Tibial artery (tissue), 4 donors: ENCODE results near the gene PKD2.

Experiments used
- DNase-seq, 2 donors: peaks; one replicate each; pipeline ENCODE4 v3.0.0-alpha.2; 2019
- H3K27ac ChIP-seq, 2 donors: fragments of 200-600 bp; sonication (generic) in 1 of 2; 1 replicate in 1 of 2; 2 replicates in 1 of 2; pipeline ENCODE4 v1.5.1; 2018 to 2019; ENCODE audit warnings: mild to moderate bottlenecking in 1 of 2
- H3K27me3 ChIP-seq, 2 donors: fragments of 200-600 bp; sonication (generic) in 1 of 2; one replicate each; pipeline versions ENCODE4 v1.5.1 to v1.6.0; 2016 to 2019
- H3K36me3 ChIP-seq, 3 donors: fragments of 200-600 bp; sonication (generic) in 2 of 3; one replicate each; pipeline ENCODE4 v1.5.1; 2016 to 2019; ENCODE audit warnings: mild to moderate bottlenecking in 2 of 3
- H3K4me1 ChIP-seq, 4 donors: fragments of 200-600 bp; sonication (generic) in 2 of 4; 1 replicate in 3 of 4; 2 replicates in 1 of 4; pipeline ENCODE4 v1.5.1; 2016 to 2019
- H3K4me3 ChIP-seq, 2 donors: fragments of 200-600 bp; sonication (generic) in 1 of 2; 1 replicate in 1 of 2; 2 replicates in 1 of 2; pipeline ENCODE4 v1.5.1; 2018 to 2019; ENCODE audit warnings: mild to moderate bottlenecking in 2 of 2
- H3K9me3 ChIP-seq, 3 donors: fragments of 200-600 bp; sonication (generic) in 1 of 3; one replicate each; pipeline ENCODE4 v1.5.1; 2016 to 2019
- intact Hi-C: fragments of 100-400 bp; cut with DNase I; formaldehyde crosslinking; loops from one replicate; pipeline ENCODE4 v1.15.0; 2023; ENCODE audit warnings: low total_unique reads
- TF ChIP-seq, protein P1 (sequence below), 2 experiments: fragments of 200-600 bp in 1 of 2; fragments of 450-650 bp in 1 of 2; IDR thresholded peaks; one replicate each; pipeline ENCODE4 v1.5.1; 2017 to 2019; ENCODE audit warnings: antibody characterized with exemption in 2 of 2, mild to moderate bottlenecking in 1 of 2, moderate library complexity in 1 of 2

PKD2 gene

DNA sequence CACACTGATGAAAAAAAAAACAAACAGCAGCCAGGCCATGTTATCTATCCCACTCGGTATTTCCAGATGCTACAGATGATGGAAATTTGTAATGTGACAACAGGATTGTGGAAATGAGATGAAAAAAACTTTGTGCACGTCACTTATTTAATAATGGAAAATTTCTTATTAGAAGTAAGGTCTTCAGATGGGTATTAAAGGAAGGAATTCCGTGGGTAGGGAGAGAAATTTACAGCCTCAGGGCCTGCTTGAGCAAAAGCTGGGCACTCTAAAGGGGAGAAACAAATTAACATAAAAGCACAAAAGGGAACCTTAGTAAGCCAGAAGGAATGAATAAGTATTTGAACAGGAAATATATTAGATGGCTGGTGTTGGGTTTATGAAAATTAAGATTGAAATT is 4.2 kb upstream of the PKD2 start:
- H3K9me3 ChIP-seq, result no peaks in the 10 kb centered on the region
- peak overlapping the region; percentile 96 to 99 for H3K27ac ChIP-seq
- peaks cover 0 to 51% (median 30%) of the 10 kb centered on the region in 4 donors for H3K4me1 ChIP-seq
- no peak for DNase-seq
- H3K4me3 ChIP-seq, result no peak overlapping the region
- TF ChIP-seq, protein P1, sequence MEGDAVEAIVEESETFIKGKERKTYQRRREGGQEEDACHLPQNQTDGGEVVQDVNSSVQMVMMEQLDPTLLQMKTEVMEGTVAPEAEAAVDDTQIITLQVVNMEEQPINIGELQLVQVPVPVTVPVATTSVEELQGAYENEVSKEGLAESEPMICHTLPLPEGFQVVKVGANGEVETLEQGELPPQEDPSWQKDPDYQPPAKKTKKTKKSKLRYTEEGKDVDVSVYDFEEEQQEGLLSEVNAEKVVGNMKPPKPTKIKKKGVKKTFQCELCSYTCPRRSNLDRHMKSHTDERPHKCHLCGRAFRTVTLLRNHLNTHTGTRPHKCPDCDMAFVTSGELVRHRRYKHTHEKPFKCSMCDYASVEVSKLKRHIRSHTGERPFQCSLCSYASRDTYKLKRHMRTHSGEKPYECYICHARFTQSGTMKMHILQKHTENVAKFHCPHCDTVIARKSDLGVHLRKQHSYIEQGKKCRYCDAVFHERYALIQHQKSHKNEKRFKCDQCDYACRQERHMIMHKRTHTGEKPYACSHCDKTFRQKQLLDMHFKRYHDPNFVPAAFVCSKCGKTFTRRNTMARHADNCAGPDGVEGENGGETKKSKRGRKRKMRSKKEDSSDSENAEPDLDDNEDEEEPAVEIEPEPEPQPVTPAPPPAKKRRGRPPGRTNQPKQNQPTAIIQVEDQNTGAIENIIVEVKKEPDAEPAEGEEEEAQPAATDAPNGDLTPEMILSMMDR (IDR thresholded peaks at IDR 0.05), result no peak
- no peaks in the 10 kb centered on the region for H3K27me3 ChIP-seq
- intact Hi-C loops, result no loop called here
- H3K36me3 ChIP-seq, result no peaks in the 10 kb centered on the region

DNA sequence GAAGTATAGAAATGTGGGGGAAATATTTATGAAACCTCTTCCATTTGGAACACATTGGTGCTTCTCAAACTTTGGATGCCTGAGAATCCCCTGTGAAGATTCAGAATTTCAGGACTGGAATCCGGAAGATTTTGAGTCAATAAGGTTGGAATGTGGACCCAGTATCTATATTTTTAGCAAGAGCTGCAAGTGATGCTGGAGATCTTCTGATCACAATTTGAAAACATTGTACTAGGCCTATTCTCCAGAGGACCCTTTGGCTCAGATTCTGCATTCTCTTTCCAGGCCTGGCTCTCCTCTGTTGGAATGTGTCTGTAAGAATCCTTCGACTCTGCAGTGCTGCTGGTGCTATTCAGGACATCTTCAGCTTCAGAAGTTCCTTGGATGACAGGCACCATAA is 2.4 kb upstream of the PKD2 start:
- peaks cover 0 to 58% (median 30%) of the 10 kb centered on the region in 4 donors for H3K4me1 ChIP-seq
- H3K27me3 ChIP-seq, result no peaks in the 10 kb centered on the region
- H3K4me3 ChIP-seq, result no peak overlapping the region
- H3K9me3 ChIP-seq, result no peaks in the 10 kb centered on the region
- TF ChIP-seq, protein P1 (IDR thresholded peaks at IDR 0.05), result no peak
- H3K27ac ChIP-seq, result peak overlapping the region; percentile 96 to 99
- intact Hi-C loops, result no loop called here
- no peaks in the 10 kb centered on the region for H3K36me3 ChIP-seq
- peak; percentile 74 to 77 for DNase-seq

DNA sequence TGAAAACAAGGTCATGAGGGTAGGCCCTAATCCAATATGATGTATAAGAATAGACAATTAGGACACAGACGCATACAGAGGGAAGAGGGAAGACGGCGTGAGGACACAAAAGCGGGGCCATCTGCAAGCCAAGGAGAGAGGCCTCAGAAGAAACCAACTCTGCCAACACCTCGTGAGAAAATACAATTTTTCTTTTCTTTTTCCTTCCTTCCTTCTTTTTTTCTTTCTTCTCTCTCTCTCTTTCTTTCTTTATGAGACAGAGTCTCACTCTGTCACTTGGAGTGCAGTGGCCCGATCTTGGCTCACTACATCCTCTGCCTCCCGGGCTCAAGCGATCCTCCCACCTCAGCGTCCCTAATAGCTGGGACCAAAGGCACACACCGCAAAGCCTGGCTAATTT is 1.5 kb upstream of the PKD2 start:
- no peak for DNase-seq
- TF ChIP-seq, protein P1 (IDR thresholded peaks at IDR 0.05), result no peak
- no peaks in the 10 kb centered on the region for H3K36me3 ChIP-seq
- H3K9me3 ChIP-seq, result no peaks in the 10 kb centered on the region
- no peak overlapping the region for H3K4me3 ChIP-seq
- intact Hi-C loops, result no loop called here
- peaks cover 0 to 67% (median 36%) of the 10 kb centered on the region in 4 donors for H3K4me1 ChIP-seq
- no peaks in the 10 kb centered on the region for H3K27me3 ChIP-seq
- H3K27ac ChIP-seq, result peak overlapping the region; percentile 96 to 99

DNA sequence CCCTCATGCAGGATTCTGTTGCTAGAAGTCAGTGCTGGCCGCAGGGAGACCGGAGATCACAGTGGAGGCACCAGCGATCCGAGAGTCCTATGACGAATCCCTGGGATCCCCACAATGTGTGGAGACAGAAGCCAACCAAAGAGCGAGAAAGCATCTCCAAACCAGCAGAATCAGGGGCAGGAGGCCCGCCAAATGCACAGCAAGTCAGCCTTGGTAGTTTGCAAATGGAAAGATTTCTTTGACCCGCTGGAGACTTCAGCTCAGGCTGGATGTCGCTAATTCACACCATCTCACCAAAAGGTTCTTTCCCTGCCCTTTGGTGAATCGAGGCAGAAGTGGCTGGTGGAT is 505 bp upstream of the PKD2 start:
- intact Hi-C loops, result no loop called here
- no peaks in the 10 kb centered on the region for H3K36me3 ChIP-seq
- peak overlapping the region; percentile 95 to 100 for H3K4me3 ChIP-seq
- DNase-seq, result no peak
- TF ChIP-seq, protein P1 (IDR thresholded peaks at IDR 0.05), result no peak
- peaks cover 0 to 73% (median 42%) of the 10 kb centered on the region in 4 donors for H3K4me1 ChIP-seq
- peak overlapping the region; percentile 96 to 99 for H3K27ac ChIP-seq
- no peaks in the 10 kb centered on the region for H3K27me3 ChIP-seq
- no peaks in the 10 kb centered on the region for H3K9me3 ChIP-seq

DNA sequence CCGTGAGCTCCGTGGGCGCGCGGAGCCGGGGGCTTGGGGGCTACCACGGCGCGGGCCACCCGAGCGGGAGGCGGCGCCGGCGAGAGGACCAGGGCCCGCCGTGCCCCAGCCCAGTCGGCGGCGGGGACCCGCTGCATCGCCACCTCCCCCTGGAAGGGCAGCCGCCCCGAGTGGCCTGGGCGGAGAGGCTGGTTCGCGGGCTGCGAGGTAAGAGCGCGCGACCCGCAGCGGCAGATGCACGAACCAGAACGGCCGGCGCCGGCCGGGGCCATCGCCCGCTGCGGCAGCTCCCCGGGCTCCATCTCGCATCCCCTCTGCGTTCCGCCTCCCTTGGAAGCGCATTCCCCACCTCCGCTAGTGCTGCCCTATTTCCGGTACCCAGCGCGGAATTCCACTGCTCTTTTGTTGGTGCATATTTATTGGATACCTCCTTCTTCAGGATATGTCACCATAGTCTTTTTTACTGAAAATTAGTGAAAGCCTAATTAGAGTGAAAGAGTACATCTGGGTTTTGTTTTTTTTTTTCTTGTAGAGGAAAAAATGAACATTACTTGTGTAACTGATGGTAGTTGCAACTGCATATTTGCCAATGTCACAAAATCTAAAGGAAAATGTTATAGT is 797 bp downstream of the PKD2 start:
- intact Hi-C loops, result no loop called here
- TF ChIP-seq, protein P1 (IDR thresholded peaks at IDR 0.05), result no peak
- DNase-seq, result peak; percentile 54 to 75
- Histone ChIP-seq H3K4me3 (peak overlapping the region; percentile 95 to 100), H3K4me1 (peaks cover 0 to 73% (median 48%) of the 10 kb centered on the region in 4 donors), H3K9me3 (no peaks in the 10 kb centered on the region), H3K27me3 (no peaks in the 10 kb centered on the region), H3K27ac (peak overlapping the region; percentile 96 to 99), H3K36me3 (no peaks in the 10 kb centered on the region)
